WTC11 (cell line): ENCODE data around the gene RPL18. TPM values are rescaled to one million over a fixed set of nuclear protein-coding genes. Genes with fewer than 3 reads are reported as not detected.

Experiments
- ATAC-seq: fragments of 200-7000 bp; cut with Tn5 transposase; 2 replicates; pipeline ENCODE4 v1.10.0; 2021; ENCODE audit warnings: mild to moderate bottlenecking, moderate library complexity
- CTCF ChIA-PET: fragments of 300-600 bp; sonication (Branson Sonifier 250); formaldehyde crosslinking; loops from one replicate; lab custom pipeline; 2021; ENCODE audit warnings: antibody characterized with exemption; lab: Charles Lee
- POLR2A ChIA-PET: fragments of 350-600 bp; sonication (Branson Sonifier 250); formaldehyde crosslinking; loops from one replicate; lab custom pipeline; 2021; ENCODE audit warnings: antibody characterized with exemption; lab: Charles Lee
- DNase-seq: peaks from one replicate; pipeline ENCODE4 v3.0.0; 2021; ENCODE audit warnings: low spot score
- H3K27ac Mint-ChIP-seq: 2 replicates; pipeline ENCODE4 v1.8.0; 2021; ENCODE audit warnings: mixed read lengths
- H3K27me3 Mint-ChIP-seq: 2 replicates; pipeline ENCODE4 v1.8.0; 2021; ENCODE audit warnings: low read depth, mild to moderate bottlenecking, moderate library complexity, mixed read lengths
- H3K36me3 Mint-ChIP-seq: 2 replicates; pipeline ENCODE4 v1.8.0; 2021; ENCODE audit warnings: mixed read lengths
- H3K4me1 Mint-ChIP-seq: 2 replicates; pipeline ENCODE4 v1.8.0; 2022; ENCODE audit warnings: mixed read lengths
- H3K4me3 Mint-ChIP-seq: 2 replicates; pipeline ENCODE4 v1.8.0; 2021; ENCODE audit warnings: mild to moderate bottlenecking, moderate library complexity, mixed read lengths
- H3K9me3 Mint-ChIP-seq: 2 replicates; pipeline ENCODE4 v1.8.0; 2021; ENCODE audit warnings: mixed read lengths
- ESRRA ChIP-seq: sonication (generic); formaldehyde crosslinking; IDR thresholded peaks from 2 replicates; pipeline ENCODE4 v1.8.1; 2022; ENCODE audit warnings: mild to moderate bottlenecking, missing genetic modification reagents, borderline replicate concordance
- GABPB1 ChIP-seq: sonication (generic); formaldehyde crosslinking; IDR thresholded peaks from 2 replicates; pipeline ENCODE4 v1.8.1; 2023; ENCODE audit warnings: mild to moderate bottlenecking, missing genetic modification reagents
- HMGA2 ChIP-seq: fragments of 250-450 bp; sonication (Bioruptor Pico); IDR thresholded peaks from 2 replicates; pipeline ENCODE4 v1.4.0; 2021; ENCODE audit warnings: mild to moderate bottlenecking, moderate library complexity
- JAZF1 ChIP-seq: fragments of 250-450 bp; sonication (Bioruptor Pico); IDR thresholded peaks from 2 replicates; pipeline ENCODE4 v1.9.0; 2021; ENCODE audit warnings: moderate library complexity, mild to moderate bottlenecking, inconsistent platforms
- KAT7 ChIP-seq: sonication (generic); formaldehyde crosslinking; IDR thresholded peaks from 2 replicates; pipeline ENCODE4 v1.8.1; 2023; ENCODE audit warnings: missing genetic modification reagents, mild to moderate bottlenecking, borderline replicate concordance
- NFYB ChIP-seq: sonication (generic); formaldehyde crosslinking; conservative IDR thresholded peaks from 2 replicates; pipeline ENCODE4 v1.8.0; 2022; ENCODE audit warnings: low read depth, missing genetic modification reagents
- SP1 ChIP-seq: sonication (generic); formaldehyde crosslinking; conservative IDR thresholded peaks from 2 replicates; pipeline ENCODE4 v1.8.1; 2022; ENCODE audit warnings: missing genetic modification reagents
- TCF7 ChIP-seq: sonication (generic); formaldehyde crosslinking; IDR thresholded peaks from 2 replicates; pipeline ENCODE4 v1.8.0; 2022; ENCODE audit warnings: mild to moderate bottlenecking, low read depth, missing genetic modification reagents, moderate library complexity
- TEAD1 ChIP-seq: sonication (generic); formaldehyde crosslinking; IDR thresholded peaks from 2 replicates; pipeline ENCODE4 v1.8.0; 2022; ENCODE audit warnings: mild to moderate bottlenecking, missing genetic modification reagents
- TP53 ChIP-seq: sonication (generic); formaldehyde crosslinking; IDR thresholded peaks from 2 replicates; pipeline ENCODE4 v1.8.1; 2023; ENCODE audit warnings: mild to moderate bottlenecking, missing genetic modification reagents
- ZNF121 ChIP-seq: sonication (generic); formaldehyde crosslinking; IDR thresholded peaks from 2 replicates; pipeline ENCODE4 v1.8.0; 2023; ENCODE audit warnings: missing genetic modification reagents
- total RNA-seq: library from RNA; stranded (reverse); gene quantifications from 3 replicates; pipeline ENCODE4 v1.2.3, GENCODE V29; 2021
- TF ChIP-seq, protein P1 (sequence below): sonication (generic); formaldehyde crosslinking; IDR thresholded peaks from 2 replicates; pipeline ENCODE4 v1.8.1; 2022; ENCODE audit warnings: mild to moderate bottlenecking, missing genetic modification reagents, moderate library complexity, borderline replicate concordance
- TF ChIP-seq, protein P2 (sequence below): fragments of 250-450 bp; sonication (Bioruptor Pico); IDR thresholded peaks from 2 replicates; pipeline ENCODE4 v2.1.2; 2022; ENCODE audit warnings: mild to moderate bottlenecking, moderate library complexity
- TF ChIP-seq, protein P3 (sequence below): sonication (generic); formaldehyde crosslinking; IDR thresholded peaks from 2 replicates; pipeline ENCODE4 v1.8.1; 2022; ENCODE audit warnings: low read depth, mild to moderate bottlenecking, moderate library complexity, missing genetic modification reagents, borderline replicate concordance
- TF ChIP-seq, protein P4 (sequence below): fragments of 250-450 bp; sonication (Bioruptor Pico); conservative IDR thresholded peaks from 2 replicates; pipeline ENCODE4 v1.9.0; 2021; ENCODE audit warnings: mild to moderate bottlenecking
- TF ChIP-seq, protein P5 (sequence below): sonication (generic); formaldehyde crosslinking; IDR thresholded peaks from 2 replicates; pipeline ENCODE4 v1.8.1; 2022; ENCODE audit warnings: missing genetic modification reagents, borderline replicate concordance
- TF ChIP-seq, protein P6 (sequence below): fragments of 250-450 bp; sonication (Bioruptor Pico); IDR thresholded peaks from 2 replicates; pipeline ENCODE4 v1.9.0; 2021; ENCODE audit warnings: mild to moderate bottlenecking
- TF ChIP-seq, protein P7 (sequence below): sonication (generic); formaldehyde crosslinking; conservative IDR thresholded peaks from 2 replicates; pipeline ENCODE4 v1.8.1; 2022; ENCODE audit warnings: mild to moderate bottlenecking, missing genetic modification reagents
- TF ChIP-seq, protein P8 (sequence below): sonication (generic); formaldehyde crosslinking; IDR thresholded peaks from 2 replicates; pipeline ENCODE4 v1.8.1; 2023; ENCODE audit warnings: mild to moderate bottlenecking, missing genetic modification reagents, moderate library complexity

RPL18 gene
- total RNA-seq, 1 experiment from 2014 or later: 1,712 TPM

DNA sequence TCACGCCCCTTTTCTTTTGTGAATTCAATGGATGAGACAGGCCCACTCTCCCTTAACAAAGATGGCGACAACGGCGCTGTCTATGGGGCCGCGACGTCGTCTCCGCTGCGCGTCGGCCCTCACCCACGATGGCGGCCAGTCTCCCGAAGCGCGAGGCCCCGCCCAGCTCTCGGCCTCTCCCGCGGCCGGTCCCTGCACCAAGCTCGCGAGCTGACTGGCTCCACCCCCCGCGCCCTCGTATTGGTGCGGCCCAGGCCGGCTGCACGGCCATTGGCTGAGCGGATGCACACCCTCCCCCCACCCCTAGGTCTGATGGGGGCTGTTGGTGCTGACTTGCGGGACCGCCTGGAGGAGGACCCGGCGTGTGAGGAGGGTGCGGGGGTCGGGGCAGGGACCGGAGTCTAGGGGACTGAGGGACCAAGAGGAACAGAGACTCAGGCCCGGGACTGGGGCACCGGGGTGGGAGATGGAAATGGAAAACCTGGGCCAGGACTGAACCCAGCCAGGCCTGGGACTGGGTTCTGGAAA, 5.2 kb upstream of the RPL18 start (continued):
- TF ChIP-seq, protein P1, sequence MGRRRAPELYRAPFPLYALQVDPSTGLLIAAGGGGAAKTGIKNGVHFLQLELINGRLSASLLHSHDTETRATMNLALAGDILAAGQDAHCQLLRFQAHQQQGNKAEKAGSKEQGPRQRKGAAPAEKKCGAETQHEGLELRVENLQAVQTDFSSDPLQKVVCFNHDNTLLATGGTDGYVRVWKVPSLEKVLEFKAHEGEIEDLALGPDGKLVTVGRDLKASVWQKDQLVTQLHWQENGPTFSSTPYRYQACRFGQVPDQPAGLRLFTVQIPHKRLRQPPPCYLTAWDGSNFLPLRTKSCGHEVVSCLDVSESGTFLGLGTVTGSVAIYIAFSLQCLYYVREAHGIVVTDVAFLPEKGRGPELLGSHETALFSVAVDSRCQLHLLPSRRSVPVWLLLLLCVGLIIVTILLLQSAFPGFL (CRISPR knock-in tag): no peak
- TF ChIP-seq ZNF121 (no peak), SP1 (CRISPR knock-in tag) (peak; percentile 97), ESRRA (no peak), TEAD1 (0 out of 2 replicates have a peak, but pooled peaks have one; percentile 11), KAT7 (CRISPR knock-in tag) (0 out of 2 replicates have a peak, but pooled peaks have one; percentile 31), JAZF1 (CRISPR knock-in tag) (no peak), NFYB (peak; percentile 88), HMGA2 (CRISPR knock-in tag) (no peak), TP53 (CRISPR knock-in tag) (no peak)
- TF ChIP-seq, protein P2, sequence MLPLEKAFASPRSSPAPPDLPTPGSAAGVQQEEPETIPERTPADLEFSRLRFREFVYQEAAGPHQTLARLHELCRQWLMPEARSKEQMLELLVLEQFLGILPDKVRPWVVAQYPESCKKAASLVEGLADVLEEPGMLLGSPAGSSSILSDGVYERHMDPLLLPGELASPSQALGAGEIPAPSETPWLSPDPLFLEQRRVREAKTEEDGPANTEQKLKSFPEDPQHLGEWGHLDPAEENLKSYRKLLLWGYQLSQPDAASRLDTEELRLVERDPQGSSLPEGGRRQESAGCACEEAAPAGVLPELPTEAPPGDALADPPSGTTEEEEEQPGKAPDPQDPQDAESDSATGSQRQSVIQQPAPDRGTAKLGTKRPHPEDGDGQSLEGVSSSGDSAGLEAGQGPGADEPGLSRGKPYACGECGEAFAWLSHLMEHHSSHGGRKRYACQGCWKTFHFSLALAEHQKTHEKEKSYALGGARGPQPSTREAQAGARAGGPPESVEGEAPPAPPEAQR: no peak
- TF ChIP-seq, protein P3, sequence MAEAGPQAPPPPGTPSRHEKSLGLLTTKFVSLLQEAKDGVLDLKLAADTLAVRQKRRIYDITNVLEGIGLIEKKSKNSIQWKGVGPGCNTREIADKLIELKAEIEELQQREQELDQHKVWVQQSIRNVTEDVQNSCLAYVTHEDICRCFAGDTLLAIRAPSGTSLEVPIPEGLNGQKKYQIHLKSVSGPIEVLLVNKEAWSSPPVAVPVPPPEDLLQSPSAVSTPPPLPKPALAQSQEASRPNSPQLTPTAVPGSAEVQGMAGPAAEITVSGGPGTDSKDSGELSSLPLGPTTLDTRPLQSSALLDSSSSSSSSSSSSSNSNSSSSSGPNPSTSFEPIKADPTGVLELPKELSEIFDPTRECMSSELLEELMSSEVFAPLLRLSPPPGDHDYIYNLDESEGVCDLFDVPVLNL (CRISPR knock-in tag): no peak

DNA sequence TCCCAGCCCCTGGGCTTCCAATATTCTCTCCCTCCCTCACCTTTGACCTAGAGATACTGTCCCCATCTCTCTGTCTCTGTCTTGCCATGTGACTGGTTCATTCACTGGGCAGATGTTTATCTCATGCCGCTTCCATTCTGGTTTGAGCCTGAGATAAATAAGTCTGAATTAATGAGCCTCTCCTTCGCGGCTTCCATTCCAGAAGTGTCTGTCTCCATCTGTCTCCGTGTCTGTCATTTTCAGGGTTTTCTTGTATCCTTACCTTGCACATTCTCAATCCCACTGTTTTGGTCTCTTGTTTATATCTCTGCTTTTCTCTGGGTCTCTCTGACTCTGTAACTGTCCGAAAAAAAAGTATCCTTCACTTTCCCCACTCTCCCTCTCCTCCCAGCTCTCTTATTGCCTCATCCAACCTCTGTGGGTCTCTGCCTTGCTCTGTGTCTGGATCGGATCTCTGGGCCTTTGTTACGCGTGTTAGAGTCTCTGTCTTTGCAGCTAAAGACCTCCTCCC, 4.6 kb upstream of the RPL18 start:
- H3K4me1 Mint-ChIP-seq: peaks cover 26% of the 10 kb centered on the region
- no peaks in the 10 kb centered on the region for H3K9me3 Mint-ChIP-seq
- TF ChIP-seq, protein P4, sequence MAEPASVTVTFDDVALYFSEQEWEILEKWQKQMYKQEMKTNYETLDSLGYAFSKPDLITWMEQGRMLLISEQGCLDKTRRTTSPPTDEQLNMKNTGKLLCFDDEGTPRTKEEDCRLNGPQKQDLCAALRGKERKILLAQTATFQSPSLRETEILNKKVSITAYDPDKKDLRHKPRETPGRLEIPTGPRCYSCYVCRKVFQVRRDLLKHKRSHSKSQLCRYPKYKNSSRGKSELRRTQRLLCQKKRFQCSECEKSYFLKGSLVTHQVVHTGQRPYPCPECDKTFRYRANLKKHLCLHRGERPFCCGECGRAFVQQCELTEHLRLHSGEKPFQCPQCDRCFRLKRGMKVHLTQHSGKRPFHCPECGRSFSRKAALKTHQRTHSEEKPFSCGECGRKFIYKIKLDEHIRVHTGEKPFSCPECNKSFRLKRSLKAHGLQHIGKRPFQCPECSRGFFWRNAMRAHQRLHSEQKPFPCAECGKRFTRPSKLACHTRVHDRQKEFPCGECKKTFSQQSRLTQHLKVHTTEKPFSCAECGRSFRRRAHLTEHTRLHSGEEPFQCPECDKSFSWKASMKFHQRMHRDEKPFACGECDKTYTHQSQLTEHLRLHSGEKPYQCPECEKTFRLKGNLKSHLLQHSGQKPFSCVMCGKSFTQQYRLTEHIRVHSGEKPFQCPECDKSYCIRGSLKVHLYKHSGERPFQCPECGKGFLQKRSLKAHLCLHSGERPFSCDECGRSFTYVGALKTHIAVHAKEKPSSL: no peak
- TF ChIP-seq TCF7 (CRISPR knock-in tag): no peak
- TF ChIP-seq, protein P5, sequence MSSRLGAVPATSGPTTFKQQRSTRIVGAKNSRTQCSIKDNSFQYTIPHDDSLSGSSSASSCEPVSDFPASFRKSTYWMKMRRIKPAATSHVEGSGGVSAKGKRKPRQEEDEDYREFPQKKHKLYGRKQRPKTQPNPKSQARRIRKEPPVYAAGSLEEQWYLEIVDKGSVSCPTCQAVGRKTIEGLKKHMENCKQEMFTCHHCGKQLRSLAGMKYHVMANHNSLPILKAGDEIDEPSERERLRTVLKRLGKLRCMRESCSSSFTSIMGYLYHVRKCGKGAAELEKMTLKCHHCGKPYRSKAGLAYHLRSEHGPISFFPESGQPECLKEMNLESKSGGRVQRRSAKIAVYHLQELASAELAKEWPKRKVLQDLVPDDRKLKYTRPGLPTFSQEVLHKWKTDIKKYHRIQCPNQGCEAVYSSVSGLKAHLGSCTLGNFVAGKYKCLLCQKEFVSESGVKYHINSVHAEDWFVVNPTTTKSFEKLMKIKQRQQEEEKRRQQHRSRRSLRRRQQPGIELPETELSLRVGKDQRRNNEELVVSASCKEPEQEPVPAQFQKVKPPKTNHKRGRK (CRISPR knock-in tag): no peak
- TF ChIP-seq, protein P6, sequence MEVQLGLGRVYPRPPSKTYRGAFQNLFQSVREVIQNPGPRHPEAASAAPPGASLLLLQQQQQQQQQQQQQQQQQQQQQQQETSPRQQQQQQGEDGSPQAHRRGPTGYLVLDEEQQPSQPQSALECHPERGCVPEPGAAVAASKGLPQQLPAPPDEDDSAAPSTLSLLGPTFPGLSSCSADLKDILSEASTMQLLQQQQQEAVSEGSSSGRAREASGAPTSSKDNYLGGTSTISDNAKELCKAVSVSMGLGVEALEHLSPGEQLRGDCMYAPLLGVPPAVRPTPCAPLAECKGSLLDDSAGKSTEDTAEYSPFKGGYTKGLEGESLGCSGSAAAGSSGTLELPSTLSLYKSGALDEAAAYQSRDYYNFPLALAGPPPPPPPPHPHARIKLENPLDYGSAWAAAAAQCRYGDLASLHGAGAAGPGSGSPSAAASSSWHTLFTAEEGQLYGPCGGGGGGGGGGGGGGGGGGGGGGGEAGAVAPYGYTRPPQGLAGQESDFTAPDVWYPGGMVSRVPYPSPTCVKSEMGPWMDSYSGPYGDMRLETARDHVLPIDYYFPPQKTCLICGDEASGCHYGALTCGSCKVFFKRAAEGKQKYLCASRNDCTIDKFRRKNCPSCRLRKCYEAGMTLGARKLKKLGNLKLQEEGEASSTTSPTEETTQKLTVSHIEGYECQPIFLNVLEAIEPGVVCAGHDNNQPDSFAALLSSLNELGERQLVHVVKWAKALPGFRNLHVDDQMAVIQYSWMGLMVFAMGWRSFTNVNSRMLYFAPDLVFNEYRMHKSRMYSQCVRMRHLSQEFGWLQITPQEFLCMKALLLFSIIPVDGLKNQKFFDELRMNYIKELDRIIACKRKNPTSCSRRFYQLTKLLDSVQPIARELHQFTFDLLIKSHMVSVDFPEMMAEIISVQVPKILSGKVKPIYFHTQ (CRISPR knock-in tag): no peak
- TF ChIP-seq, protein P7, sequence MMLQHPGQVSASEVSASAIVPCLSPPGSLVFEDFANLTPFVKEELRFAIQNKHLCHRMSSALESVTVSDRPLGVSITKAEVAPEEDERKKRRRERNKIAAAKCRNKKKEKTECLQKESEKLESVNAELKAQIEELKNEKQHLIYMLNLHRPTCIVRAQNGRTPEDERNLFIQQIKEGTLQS (CRISPR knock-in tag): no peak
- TF ChIP-seq, protein P8, sequence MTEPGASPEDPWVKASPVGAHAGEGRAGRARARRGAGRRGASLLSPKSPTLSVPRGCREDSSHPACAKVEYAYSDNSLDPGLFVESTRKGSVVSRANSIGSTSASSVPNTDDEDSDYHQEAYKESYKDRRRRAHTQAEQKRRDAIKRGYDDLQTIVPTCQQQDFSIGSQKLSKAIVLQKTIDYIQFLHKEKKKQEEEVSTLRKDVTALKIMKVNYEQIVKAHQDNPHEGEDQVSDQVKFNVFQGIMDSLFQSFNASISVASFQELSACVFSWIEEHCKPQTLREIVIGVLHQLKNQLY (CRISPR knock-in tag): no peak
- no peak for TF ChIP-seq GABPB1 (CRISPR knock-in tag)
- no peaks in the 10 kb centered on the region; the same call in 1 of the 2 replicates for H3K27me3 Mint-ChIP-seq
- H3K4me3 Mint-ChIP-seq: peak overlapping the region; percentile 73
- ChIA-PET POLR2A (interaction anchor here (0.6 to 1.8 kb wide), 5 partner anchors 9 to 290 kb away, joined by 3 to 16 read pairs (median 4); partner anchors contain the start of gene FAM83E), CTCF (interaction anchor here (0.8 to 1.9 kb wide), 9 partner anchors 9 to 165 kb away, joined by 3 to 12 read pairs (median 5); partner anchors contain the start of genes CA11 and FAM83E)
- peak overlapping the region; percentile 97 for H3K27ac Mint-ChIP-seq
- no peak for DNase-seq
- peaks cover 7% of the 10 kb centered on the region for H3K36me3 Mint-ChIP-seq
- no peak for ATAC-seq
